GM21526 (cell line): ENCODE measurements around the gene KIF26B.
"Not testable (repeated sequence)": the region's sequence is repeated elsewhere in the genome, so short reads cannot be mapped to it uniquely, and the experiment has no call there.

Experiments
- ATAC-seq: cut with Tn5 transposase; IDR thresholded peaks from one replicate; pipeline ENCODE4 v1.9.1; 2021; ENCODE audit warnings: moderate library complexity; ENCODE audit not compliant: unreplicated experiment, low FRiP score

Gene KIF26B

GRCh38 chr1:245657371-245657770 is 502.6 kb downstream of the KIF26B start:
- ATAC-seq: no peak

DNA sequence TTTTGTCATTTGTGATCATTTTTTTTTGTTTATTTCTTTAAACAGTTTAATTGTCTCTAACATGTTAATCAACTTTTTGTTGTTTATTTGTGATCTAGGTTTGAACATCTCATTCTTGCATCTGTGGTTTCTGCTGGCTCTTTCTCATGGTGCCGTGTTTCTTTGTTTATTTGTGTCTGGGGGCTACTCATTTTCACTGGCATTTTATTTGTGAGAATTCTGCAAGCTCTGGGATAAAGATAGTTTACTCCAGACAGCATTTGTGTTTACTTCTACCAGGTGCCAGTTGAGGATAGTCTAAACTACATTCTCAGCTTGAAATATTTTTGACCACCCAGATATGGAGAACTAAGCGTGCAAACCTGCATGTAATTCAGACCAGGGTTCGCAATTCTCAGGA is 508.6 kb downstream of the KIF26B start:
- no peak for ATAC-seq

DNA sequence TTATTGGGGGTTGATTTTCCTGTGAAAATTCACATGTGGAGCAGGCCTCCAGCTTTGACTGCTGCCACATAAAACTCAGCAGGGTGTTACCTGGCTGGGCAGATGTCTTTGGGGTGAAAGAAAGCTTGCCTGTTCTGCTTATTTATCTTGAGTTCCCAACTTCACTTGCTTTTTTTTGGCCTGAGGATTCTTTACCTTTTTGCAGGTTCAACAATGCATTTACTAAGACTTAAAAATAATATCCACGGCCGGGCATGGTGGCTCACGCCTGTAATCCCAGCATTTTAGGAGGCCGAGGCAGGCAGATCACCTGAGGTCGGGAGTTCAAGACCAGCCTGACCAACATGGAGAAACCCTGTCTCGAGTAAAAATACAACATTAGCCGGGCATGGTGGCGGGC is 509.1 kb downstream of the KIF26B start:
- no peak for ATAC-seq

- ATAC-seq: no peak
Observed at GRCh38 chr1:245666412-245666811, 511.6 kb downstream of the KIF26B start.

DNA sequence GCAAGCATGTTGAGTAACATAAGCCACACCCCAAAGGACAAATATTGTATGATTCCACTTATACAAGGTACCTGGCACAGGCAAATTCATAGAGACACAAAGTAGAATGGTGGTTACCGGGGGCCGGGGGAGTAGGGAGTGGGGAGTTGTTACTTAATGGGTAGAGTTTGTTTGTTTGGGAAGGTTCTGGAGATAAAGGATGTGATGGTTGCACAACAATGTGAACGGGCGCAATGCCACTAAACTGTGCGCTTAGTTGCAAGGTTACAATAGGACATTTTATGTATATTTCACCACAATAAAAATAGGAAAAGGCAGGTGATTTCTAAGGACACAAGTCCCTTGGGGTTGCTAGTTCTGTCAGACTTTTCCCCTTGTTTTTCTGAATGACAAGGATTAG is 516.6 kb downstream of the KIF26B start:
- no peak for ATAC-seq

DNA sequence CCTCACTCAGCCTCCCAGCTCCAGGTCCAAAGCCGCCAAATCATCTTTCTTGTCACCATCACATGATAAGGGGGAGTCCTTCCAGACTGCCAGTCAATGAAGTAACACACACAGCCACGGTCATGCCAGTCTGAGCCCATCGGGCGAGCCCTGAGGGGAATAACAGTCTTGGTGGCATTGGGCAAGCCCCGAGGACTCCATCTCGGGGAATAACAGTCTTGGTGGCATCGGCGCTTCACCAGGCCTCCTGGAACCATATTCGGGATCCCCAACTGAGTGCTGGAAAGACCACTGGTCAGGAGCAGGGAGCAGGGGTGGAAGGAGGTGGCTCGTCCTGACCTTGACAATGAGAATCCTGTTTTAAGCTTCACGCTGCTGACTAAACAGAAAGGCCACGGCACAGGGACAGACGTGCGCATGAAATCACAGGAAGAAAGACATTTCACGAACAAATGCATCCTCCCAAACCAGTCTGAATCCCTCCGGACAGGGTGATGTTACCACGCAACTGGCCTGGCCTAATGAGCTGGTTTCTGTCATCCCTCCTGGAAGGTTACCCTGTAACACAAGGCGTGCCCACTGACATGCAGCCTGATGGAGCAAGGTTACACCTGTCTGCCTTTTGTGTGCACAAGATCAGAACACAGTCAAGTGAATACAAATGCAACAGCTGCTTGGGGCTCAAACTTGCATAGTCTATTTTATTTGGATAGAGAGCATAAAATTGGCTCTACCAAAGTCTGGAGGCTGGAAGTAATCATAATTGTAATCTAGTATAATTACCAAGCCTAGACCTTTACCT is 517.4 kb downstream of the KIF26B start:
- ATAC-seq: no peak

DNA sequence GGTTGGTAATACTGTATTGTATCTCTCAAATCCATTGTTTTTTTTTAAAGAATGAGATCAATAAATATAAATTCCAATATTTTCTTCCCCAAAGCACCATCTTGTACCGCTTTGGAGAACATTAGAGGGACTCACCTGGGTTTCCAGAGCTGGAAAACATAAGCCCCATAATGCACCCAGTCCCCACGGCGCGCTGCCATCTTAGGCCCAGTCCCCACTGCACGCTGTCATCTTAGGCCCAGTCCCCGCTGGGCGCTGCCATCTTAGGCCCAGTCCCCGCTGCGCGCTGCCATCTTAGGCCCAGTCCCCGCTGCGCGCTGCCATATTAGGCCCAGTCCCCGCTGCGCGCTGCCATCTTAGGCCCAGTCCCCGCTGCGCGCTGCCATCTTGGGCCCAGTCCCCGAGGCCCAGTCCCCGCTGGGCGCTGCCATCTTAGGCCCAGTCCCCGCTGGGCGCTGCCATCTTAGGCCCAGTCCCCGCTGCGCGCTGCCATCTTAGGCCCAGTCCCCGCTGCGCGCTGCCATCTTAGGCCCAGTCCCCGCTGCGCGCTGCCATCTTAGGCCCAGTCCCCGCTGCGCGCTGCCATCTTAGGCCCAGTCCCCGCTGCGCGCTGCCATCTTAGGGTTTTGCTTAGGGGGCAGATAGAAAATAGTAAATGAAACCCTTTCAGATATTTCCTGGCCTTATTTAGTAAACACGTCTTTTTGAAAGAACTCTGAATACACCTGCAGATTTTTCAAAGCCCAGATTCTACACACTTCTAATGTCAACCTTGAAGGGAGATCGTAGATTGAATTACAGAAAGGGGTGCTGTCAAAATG is 518.3 kb downstream of the KIF26B start:
- not testable (repeated sequence) for ATAC-seq

GRCh38 chr1:245673881-245674414 is 519.2 kb downstream of the KIF26B start:
- no peak for ATAC-seq

DNA sequence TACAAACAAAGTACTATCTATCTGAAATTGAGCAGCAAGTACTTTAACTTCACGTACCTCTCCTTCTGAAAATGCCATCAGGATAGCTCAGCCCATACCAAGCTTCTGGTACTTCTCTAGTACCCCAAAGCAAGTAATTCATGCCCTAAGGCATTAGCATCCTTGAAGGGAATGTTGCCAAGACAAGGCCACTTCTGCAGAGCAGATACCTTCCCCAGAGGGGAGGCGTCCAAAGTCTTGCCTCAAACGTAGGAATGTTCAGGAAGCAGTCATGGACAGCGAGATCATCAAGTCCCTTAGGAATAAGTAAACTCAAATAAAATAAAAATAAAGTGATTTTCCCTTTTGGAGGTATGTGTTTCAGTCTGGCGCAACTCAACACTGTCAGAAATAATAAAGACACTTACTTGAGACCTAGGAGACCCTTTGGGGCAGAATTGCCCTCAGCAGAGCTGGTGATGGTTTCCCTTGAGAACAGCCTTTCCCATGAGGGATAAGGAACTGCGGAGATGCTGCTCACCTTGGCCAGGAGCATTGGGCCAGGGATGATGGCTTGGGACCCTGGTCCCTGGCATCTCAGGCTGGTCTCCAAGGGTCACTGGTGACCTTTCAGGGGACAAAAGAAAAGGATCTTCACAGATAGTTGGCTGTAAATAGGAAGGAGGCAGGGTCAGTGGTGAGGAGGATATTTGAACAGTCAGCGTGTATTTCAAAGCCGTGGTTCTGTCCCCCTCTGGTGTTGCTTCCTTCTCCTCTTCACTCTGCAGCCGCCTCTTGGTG is 522.9 kb downstream of the KIF26B start:
- no peak for ATAC-seq

DNA sequence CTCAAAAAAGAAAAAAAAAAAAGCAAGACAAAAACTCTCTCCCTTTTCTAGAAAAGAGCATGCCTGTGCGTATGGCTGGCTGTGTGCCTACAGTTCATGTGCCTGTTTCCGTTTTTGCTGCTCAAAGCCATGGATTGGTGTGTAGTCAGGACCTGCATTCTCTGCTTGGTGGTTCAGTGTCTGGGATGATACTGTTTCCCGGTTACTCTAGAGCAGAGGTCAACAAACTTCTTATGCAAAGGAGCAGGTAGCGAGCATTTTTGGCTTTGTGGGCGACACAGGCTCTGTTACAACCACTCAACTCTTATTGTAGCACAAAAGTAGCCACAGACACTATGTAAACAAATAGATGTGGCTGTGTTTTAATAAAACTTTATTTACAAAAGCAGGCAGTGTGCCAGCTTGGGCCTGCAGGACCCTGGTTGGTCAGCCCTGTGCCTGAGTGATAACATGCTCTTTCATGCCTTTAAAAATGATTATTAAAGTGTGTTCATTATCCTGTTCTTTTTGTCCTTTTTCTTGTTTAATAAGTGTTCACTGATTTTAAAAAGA is 524.2 kb downstream of the KIF26B start:
- ATAC-seq: no peak

- no peak for ATAC-seq
Observed at GRCh38 chr1:245679821-245680780, 525.3 kb downstream of the KIF26B start.

DNA sequence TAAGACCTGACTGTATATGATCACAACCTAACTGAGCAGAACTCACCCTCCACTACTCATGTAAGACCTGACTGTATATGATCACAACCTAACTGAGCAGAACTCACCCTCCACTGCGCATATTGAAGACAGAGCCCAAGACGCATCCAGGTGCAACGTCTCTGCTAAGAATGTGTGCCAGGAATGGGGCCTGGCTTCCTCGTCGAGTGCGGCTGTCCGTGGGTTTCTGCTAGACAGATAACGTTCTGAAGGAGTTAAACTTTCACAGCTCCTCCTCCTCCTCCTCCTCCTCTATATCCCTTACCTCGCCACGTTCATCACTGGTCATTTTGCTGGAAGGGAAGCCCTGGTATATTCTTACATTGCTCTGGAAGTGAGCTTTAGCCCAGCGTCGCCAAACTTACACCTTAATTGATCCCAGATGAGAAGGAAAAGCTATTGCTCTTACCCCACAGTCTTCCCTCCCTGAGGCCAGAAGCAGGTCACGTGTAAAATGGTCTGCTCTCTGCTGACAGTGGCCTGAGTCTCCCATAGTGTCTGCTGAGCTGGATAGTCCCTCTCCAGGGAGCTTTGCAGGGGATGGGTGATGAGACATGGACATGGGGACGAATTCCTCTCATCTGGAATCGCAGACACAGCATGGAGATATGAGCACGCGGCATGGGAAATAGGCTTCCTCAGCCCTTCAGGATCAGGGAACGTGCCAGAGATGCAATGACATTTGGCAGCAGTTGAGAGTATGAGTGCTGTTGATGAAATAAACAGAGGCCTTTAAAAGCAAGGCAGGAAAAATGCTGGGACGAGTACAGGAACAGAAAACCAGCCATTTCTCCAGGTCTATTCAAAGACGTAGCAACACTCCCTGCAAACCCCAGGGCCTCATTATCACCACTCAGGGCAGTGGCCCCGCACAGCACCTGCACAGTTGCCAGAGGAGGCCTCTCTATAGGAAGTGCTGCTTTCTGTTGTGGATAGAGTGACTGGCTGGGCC is 528.1 kb downstream of the KIF26B start:
- no peak for ATAC-seq

- ATAC-seq: no peak
Observed at GRCh38 chr1:245683676-245684075, 528.9 kb downstream of the KIF26B start.

DNA sequence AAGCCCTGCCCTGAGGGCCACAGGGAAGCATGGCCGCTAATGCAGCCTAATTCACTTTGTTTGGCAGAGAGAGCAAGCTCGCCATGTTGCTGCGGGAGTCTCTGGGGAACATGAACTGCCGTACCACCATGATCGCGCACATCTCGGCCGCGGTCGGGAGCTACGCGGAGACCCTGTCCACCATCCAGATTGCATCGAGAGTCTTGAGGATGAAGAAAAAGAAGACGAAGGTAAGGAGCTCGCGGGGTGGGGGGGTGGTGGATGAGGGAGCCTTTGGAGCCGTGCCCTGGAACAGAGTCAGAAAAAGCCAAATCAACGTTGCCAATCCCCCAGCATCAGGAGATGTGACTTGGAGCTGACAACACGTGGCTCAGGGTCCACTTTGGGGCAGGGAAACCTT is 529.4 kb downstream of the KIF26B start:
- no peak for ATAC-seq

GRCh38 chr1:245684571-245684970 is 529.8 kb downstream of the KIF26B start:
- ATAC-seq: no peak

GRCh38 chr1:245685111-245685810 is 530.5 kb downstream of the KIF26B start:
- ATAC-seq: no peak

GRCh38 chr1:245686006-245686405 is 531.2 kb downstream of the KIF26B start:
- ATAC-seq: no peak
